ENCODE data around the gene GPR137.

Gene GPR137

GRCh38 chr11:64288353-64288750 is 2.7 kb downstream of the GPR137 start:
- in situ Hi-C loops (cut with HindIII; ENCODE audit: low pct_unique_long_range_greater_than_20kb, low sequenced_read_pairs), result no loop called here
- no peak for TF ChIP-seq JUND (IDR thresholded peaks at IDR 0.05; ENCODE audit: low read depth)

GRCh38 chr11:64289002-64289564 is 3.4 kb downstream of the GPR137 start:
- in situ Hi-C loops (cut with HindIII; ENCODE audit: low pct_unique_long_range_greater_than_20kb, low sequenced_read_pairs), result no loop called here

More at GRCh38 chr11:64288353-64288750, 2.7 kb downstream of the GPR137 start:
- DNase-seq (ENCODE audit: low read depth in 1 of 2, low spot score in 1 of 2), result no peak

DNA sequence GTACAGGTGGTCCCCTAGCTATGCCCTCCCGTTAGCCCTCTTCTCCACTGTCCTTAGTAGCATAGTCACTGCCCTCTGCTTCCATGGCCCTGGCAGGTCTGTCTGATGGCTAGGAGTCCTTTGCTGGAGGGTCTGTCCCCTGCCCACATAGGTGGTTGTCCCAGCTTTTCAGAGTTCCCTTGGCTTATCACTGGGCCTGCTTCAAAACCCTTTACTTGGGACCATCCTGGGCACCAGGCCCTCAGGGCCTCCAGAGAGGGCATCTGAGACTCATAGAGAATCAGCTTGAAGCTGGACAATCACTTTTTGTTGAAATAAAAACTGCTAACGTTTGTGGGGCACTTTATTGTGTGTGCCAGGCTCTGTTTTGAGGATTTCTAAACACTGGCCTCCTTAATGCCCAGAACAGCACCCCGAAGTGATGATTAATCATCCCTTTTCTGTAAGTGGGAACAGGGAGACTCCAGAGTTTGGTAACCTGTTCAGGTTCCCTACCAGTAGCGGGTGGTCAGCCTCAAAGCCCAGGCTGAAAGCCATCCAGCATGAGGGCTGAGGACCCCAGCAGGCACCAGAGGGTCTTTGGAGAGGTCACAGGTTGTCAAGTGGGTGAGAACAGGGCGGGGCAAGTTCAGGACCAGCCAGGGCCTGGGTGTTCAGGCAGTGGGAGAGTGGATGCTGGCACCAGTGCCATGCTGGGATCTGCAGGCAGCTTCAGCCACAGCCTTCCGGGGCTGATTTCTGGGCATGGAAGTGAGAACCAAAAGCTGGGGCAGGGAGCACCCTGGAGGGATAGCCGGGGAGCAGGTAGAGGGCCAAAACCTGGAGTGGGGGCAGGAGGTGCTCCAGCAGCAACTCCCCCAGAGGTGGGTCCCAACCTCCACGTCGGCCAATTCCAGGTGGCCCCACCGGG is 5.0 kb downstream of the GPR137 start:
- no peak for TF ChIP-seq JUND (IDR thresholded peaks at IDR 0.05; ENCODE audit: low read depth)
- in situ Hi-C loops (cut with HindIII; ENCODE audit: low pct_unique_long_range_greater_than_20kb, low sequenced_read_pairs), result no loop called here
- DNase-seq (ENCODE audit: low read depth in 1 of 2, low spot score in 1 of 2), result no peak

More at GRCh38 chr11:64289002-64289564, 3.4 kb downstream of the GPR137 start:
- no peak for DNase-seq (ENCODE audit: low read depth in 1 of 2, low spot score in 1 of 2)
- no peak for TF ChIP-seq JUND (IDR thresholded peaks at IDR 0.05; ENCODE audit: low read depth)

GRCh38 chr11:64291262-64291751 is 5.7 kb downstream of the GPR137 start, which contains the start of gene KCNK4:
KCNK4 (plus strand) TSS chr11:64291302; CDS start chr11:64293019, 1,717 bp downstream.
- in situ Hi-C loops (cut with HindIII; ENCODE audit: low pct_unique_long_range_greater_than_20kb, low sequenced_read_pairs), result no loop called here
- no peak for DNase-seq (ENCODE audit: low read depth in 1 of 2, low spot score in 1 of 2)
- no peak for TF ChIP-seq JUND (IDR thresholded peaks at IDR 0.05; ENCODE audit: low read depth)

GRCh38 chr11:64291752-64292459 is 6.3 kb downstream of the GPR137 start:
- no peak for DNase-seq (ENCODE audit: low read depth in 1 of 2, low spot score in 1 of 2)
- in situ Hi-C loops (cut with HindIII; ENCODE audit: low pct_unique_long_range_greater_than_20kb, low sequenced_read_pairs), result no loop called here
- no peak for TF ChIP-seq JUND (IDR thresholded peaks at IDR 0.05; ENCODE audit: low read depth)

DNA sequence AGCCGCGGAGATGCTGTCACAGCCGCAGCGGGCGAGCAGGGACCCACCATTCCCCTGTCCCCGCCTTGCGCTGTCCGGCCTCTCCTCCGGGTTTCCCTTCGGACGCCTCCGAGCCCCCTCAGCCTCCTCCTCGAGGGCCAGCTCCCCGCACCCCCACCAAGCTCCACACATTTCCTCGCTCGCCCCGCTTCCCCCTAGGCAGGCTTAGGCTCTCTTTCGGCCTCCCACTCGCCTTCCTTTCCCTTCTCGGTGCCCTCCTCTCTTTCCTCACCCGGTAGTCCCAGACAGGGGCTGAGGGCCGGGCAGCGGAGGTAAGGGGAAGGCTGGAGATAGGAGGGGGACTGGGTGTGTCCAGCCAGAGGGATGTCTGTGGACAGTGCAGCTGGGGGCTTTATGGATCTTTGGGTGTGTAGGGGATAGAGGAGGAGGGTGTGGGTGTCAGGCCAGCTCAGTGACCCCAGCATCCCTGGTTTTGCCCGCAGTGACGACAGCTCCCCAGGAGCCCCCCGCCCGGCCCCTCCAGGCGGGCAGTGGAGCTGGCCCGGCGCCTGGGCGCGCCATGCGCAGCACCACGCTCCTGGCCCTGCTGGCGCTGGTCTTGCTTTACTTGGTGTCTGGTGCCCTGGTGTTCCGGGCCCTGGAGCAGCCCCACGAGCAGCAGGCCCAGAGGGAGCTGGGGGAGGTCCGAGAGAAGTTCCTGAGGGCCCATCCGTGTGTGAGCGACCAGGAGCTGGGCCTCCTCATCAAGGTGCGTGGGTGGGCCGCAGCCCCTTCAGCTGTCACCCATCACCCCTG is 7.0 kb downstream of the GPR137 start:
- no peak for TF ChIP-seq JUND (IDR thresholded peaks at IDR 0.05; ENCODE audit: low read depth)
- in situ Hi-C loops (cut with HindIII; ENCODE audit: low pct_unique_long_range_greater_than_20kb, low sequenced_read_pairs), result no loop called here
- DNase-seq (ENCODE audit: low read depth in 1 of 2, low spot score in 1 of 2), result no peak

GRCh38 chr11:64294774-64295173 is 9.1 kb downstream of the GPR137 start:
- in situ Hi-C loops (cut with HindIII; ENCODE audit: low pct_unique_long_range_greater_than_20kb, low sequenced_read_pairs), result no loop called here
- no peak for DNase-seq (ENCODE audit: low read depth in 1 of 2, low spot score in 1 of 2)
- no peak for TF ChIP-seq JUND (IDR thresholded peaks at IDR 0.05; ENCODE audit: low read depth)

DNA sequence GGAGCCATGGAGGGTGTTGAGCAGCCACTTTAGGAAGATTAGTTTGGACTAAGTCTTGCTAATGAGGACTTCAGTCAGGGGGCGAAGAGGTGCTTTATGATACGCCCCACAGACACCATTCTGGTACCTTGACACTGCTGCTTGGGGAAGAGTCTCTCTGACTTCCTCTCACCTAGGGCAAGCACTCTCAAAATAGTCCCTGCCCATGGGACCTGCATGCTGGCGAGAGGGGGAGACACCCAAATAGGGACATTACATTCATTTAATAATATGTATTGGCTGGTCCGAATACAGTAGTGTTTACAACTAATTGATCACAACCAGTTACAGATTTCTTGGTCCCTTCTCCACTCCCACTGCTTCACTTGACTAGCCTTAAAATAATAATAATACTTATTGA is 10.1 kb downstream of the GPR137 start:
- no peak for TF ChIP-seq JUND (IDR thresholded peaks at IDR 0.05; ENCODE audit: low read depth)
- no peak for DNase-seq (ENCODE audit: low read depth in 1 of 2, low spot score in 1 of 2)
- in situ Hi-C loops (cut with HindIII; ENCODE audit: low pct_unique_long_range_greater_than_20kb, low sequenced_read_pairs), result no loop called here

GRCh38 chr11:64296236-64296635 is 10.6 kb downstream of the GPR137 start:
- in situ Hi-C loops (cut with HindIII; ENCODE audit: low pct_unique_long_range_greater_than_20kb, low sequenced_read_pairs), result no loop called here
- DNase-seq (ENCODE audit: low read depth in 1 of 2, low spot score in 1 of 2), result no peak
- no peak for TF ChIP-seq JUND (IDR thresholded peaks at IDR 0.05; ENCODE audit: low read depth)

DNA sequence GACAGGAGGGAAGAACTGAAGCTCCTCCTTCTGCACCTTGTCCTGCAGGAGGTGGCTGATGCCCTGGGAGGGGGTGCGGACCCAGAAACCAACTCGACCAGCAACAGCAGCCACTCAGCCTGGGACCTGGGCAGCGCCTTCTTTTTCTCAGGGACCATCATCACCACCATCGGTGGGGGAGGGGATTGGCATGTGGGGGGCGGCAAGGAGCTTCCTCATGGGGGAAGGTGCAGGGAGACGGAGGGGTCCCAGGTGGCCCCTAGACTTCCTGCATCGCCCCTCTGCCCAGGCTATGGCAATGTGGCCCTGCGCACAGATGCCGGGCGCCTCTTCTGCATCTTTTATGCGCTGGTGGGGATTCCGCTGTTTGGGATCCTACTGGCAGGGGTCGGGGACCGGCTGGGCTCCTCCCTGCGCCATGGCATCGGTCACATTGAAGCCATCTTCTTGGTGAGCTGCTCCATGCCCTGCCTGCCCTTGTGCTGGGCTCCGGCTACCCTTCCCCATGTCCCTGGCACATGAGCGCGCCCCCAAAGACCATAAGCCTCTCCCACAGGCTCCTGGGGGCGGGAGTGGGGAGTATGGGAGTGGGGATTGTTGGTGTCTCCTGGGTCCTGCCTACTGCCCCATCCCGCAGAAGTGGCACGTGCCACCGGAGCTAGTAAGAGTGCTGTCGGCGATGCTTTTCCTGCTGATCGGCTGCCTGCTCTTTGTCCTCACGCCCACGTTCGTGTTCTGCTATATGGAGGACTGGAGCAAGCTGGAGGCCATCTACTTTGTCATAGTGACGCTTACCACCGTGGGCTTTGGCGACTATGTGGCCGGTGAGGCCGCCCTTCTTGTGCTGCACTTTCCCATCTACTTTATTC is 11.4 kb downstream of the GPR137 start:
- in situ Hi-C loops (cut with HindIII; ENCODE audit: low pct_unique_long_range_greater_than_20kb, low sequenced_read_pairs), result no loop called here
- DNase-seq (ENCODE audit: low read depth in 1 of 2, low spot score in 1 of 2), result no peak
- TF ChIP-seq JUND (IDR thresholded peaks at IDR 0.05; ENCODE audit: low read depth), result no peak

GRCh38 chr11:64297699-64298358 is 12.2 kb downstream of the GPR137 start:
- no peak for DNase-seq (ENCODE audit: low read depth in 1 of 2, low spot score in 1 of 2)
- in situ Hi-C loops (cut with HindIII; ENCODE audit: low pct_unique_long_range_greater_than_20kb, low sequenced_read_pairs), result no loop called here
- no peak for TF ChIP-seq JUND (IDR thresholded peaks at IDR 0.05; ENCODE audit: low read depth)
